Limb (tissue), 2 donors: Measurements from ENCODE around the gene CLIP1.
"Not testable (repeated sequence)": the region's sequence is repeated elsewhere in the genome, so short reads cannot be mapped to it uniquely, and the experiment has no call there.

Experiments used
- DNase-seq, 2 donors: peaks; one replicate each; pipeline ENCODE4 v3.0.0-alpha.2; 2016; ENCODE audit errors: extremely low spot score in 2 of 2

CLIP1 gene

GRCh38 chr12:122258462-122258861 lies 164.0 kb downstream of the CLIP1 start:
- DNase-seq, result not testable (repeated sequence)

GRCh38 chr12:122250536-122250935 lies 171.9 kb downstream of the CLIP1 start:
- no peak for DNase-seq

GRCh38 chr12:122250047-122250446 lies 172.4 kb downstream of the CLIP1 start:
- no peak for DNase-seq

- DNase-seq, result no peak
Observed at GRCh38 chr12:122245553-122245952, 176.9 kb downstream of the CLIP1 start.

GRCh38 chr12:122244565-122245371 lies 177.7 kb downstream of the CLIP1 start:
- no peak for DNase-seq

- no peak for DNase-seq
Observed at GRCh38 chr12:122243965-122244364, 178.5 kb downstream of the CLIP1 start.

- no peak for DNase-seq
Observed at GRCh38 chr12:122238861-122239260, 183.6 kb downstream of the CLIP1 start.

- no peak for DNase-seq
Observed at GRCh38 chr12:122235741-122236140, 186.7 kb downstream of the CLIP1 start.

GRCh38 chr12:122232691-122233090 lies 189.8 kb downstream of the CLIP1 start:
- DNase-seq, result no peak

- no peak for DNase-seq
Observed at GRCh38 chr12:122230798-122231197, 191.7 kb downstream of the CLIP1 start.

GRCh38 chr12:122228092-122228491 lies 194.4 kb downstream of the CLIP1 start:
- no peak for DNase-seq

- no peak for DNase-seq
Observed at GRCh38 chr12:122227341-122227740, 195.1 kb downstream of the CLIP1 start.

- DNase-seq, result peak in 1 of 2 donors; percentile 50
Observed at GRCh38 chr12:122226366-122227125, 195.9 kb downstream of the CLIP1 start.

GRCh38 chr12:122225683-122226365 lies 196.6 kb downstream of the CLIP1 start, which contains the start of gene DIABLO:
Gene DIABLO, minus strand, starts transcription at chr12:122226052. Its CDS starts 38 bp downstream, at chr12:122226014.
- peak; percentile 100 for DNase-seq
